Gastrocnemius medialis (tissue), 4 donors: Measurements from ENCODE around the gene CYP3A4. TPM values are rescaled to one million over a fixed set of nuclear protein-coding genes. Genes with fewer than 3 reads are reported as not detected.
"Not testable (repeated sequence)": the region's sequence is repeated elsewhere in the genome, so short reads cannot be mapped to it uniquely, and the experiment has no call there.

Experiments used
- ATAC-seq, 2 donors: fragments of 150-250 bp; one replicate each; pipeline ENCODE4 v1.9.1; 2016
- DNase-seq, 2 donors: peaks; one replicate each; pipeline ENCODE4 v3.0.0-alpha.2; 2019
- H3K27ac ChIP-seq, 4 donors: fragments of 200-600 bp; sonication (generic); 1 replicate in 1 of 4; 2 replicates in 3 of 4; pipeline ENCODE4 v1.5.1; 2016 to 2018; ENCODE audit warnings: mild to moderate bottlenecking in 2 of 4, moderate library complexity in 1 of 4
- H3K27me3 ChIP-seq, 3 donors: fragments of 200-600 bp; sonication (generic) in 2 of 3; 1 replicate in 1 of 3; 2 replicates in 2 of 3; pipeline versions ENCODE4 v1.5.1 to v1.6.0; 2016 to 2019; ENCODE audit warnings: mild to moderate bottlenecking in 1 of 3, moderate library complexity in 1 of 3
- H3K36me3 ChIP-seq, 2 donors: fragments of 200-600 bp; sonication (generic) in 1 of 2; one replicate each; pipeline ENCODE4 v1.5.1; 2017 to 2018
- H3K4me1 ChIP-seq, 2 donors: fragments of 200-600 bp; sonication (generic) in 1 of 2; one replicate each; pipeline ENCODE4 v1.5.1; 2016 to 2017; ENCODE audit warnings: mild to moderate bottlenecking in 2 of 2
- H3K4me3 ChIP-seq, 4 donors: fragments of 200-600 bp; sonication (generic) in 3 of 4; 1 replicate in 1 of 4; 2 replicates in 3 of 4; pipeline ENCODE4 v1.5.1; 2016 to 2019; ENCODE audit warnings: mild to moderate bottlenecking in 2 of 4
- H3K9me3 ChIP-seq, 3 donors: fragments of 200-600 bp; sonication (generic) in 2 of 3; 1 replicate in 1 of 3; 2 replicates in 2 of 3; pipeline ENCODE4 v1.5.1; 2016 to 2019
- POLR2A ChIP-seq, 2 donors: fragments of 450-650 bp; IDR thresholded peaks; one replicate each; pipeline ENCODE4 v1.6.1; 2017; ENCODE audit warnings: antibody characterized with exemption in 2 of 2, mild to moderate bottlenecking in 2 of 2, moderate library complexity in 2 of 2
- in situ Hi-C, 4 donors: fragments of 200-750 bp; cut with MboI; loops; one replicate each; pipeline versions ENCODE4 v1.15.0 to v1.8.0; 2017; ENCODE audit warnings: low sequenced_read_pairs in 4 of 4
- intact Hi-C: fragments of 100-400 bp; cut with DNase I; formaldehyde crosslinking; loops from one replicate; pipeline ENCODE4 v1.15.1; 2023; ENCODE audit warnings: low total_unique reads
- total RNA-seq, 4 donors: library from RNA; depleted of rRNA; stranded (reverse); fragments of >200 nt; gene quantifications; one replicate each; pipeline versions ENCODE4 v1.1.0 to v1.2.3, GENCODE V29; 2016
- TF ChIP-seq, protein P1 (sequence below), 5 experiments: fragments of 450-650 bp in 3 of 5; fragments of 200-600 bp in 2 of 5; sonication (generic) in 2 of 5; IDR thresholded peaks in 4 of 5; conservative IDR thresholded peaks in 1 of 5; 1 replicate in 4 of 5; 2 replicates in 1 of 5; pipeline ENCODE4 v1.5.1; 2016 to 2019; ENCODE audit warnings: antibody characterized with exemption in 5 of 5, mild to moderate bottlenecking in 3 of 5, moderate library complexity in 3 of 5

Gene CYP3A4
- total RNA-seq, 4 donors from 2014 or later, result 0.71 to 107 (median 2.2) TPM; not detected in 1

- TF ChIP-seq, protein P1, sequence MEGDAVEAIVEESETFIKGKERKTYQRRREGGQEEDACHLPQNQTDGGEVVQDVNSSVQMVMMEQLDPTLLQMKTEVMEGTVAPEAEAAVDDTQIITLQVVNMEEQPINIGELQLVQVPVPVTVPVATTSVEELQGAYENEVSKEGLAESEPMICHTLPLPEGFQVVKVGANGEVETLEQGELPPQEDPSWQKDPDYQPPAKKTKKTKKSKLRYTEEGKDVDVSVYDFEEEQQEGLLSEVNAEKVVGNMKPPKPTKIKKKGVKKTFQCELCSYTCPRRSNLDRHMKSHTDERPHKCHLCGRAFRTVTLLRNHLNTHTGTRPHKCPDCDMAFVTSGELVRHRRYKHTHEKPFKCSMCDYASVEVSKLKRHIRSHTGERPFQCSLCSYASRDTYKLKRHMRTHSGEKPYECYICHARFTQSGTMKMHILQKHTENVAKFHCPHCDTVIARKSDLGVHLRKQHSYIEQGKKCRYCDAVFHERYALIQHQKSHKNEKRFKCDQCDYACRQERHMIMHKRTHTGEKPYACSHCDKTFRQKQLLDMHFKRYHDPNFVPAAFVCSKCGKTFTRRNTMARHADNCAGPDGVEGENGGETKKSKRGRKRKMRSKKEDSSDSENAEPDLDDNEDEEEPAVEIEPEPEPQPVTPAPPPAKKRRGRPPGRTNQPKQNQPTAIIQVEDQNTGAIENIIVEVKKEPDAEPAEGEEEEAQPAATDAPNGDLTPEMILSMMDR (IDR thresholded peaks at IDR 0.05 in 4 of 5, conservative IDR thresholded peaks at IDR 0.05 in 1 of 5), result no peak
- no peak for TF ChIP-seq POLR2A (IDR thresholded peaks at IDR 0.05)
- no peaks in the 10 kb centered on the region for H3K36me3 ChIP-seq
- intact Hi-C loops, result no loop called here
- DNase-seq (no peak), ATAC-seq (no peak)
- no peak overlapping the region for H3K4me3 ChIP-seq
- in situ Hi-C loops, result no loop called here
- no peak overlapping the region for H3K27ac ChIP-seq
- no peaks in the 10 kb centered on the region for H3K9me3 ChIP-seq
- no peaks in the 10 kb centered on the region for H3K4me1 ChIP-seq
- no peaks in the 10 kb centered on the region for H3K27me3 ChIP-seq
These were observed 53.0 kb downstream of the CYP3A4 start for GRCh38 chr7:99730992-99731391.

GRCh38 chr7:99730238-99730810, 53.7 kb downstream of the CYP3A4 start:
- Histone ChIP-seq H3K4me3 (no peak overlapping the region), H3K36me3 (no peaks in the 10 kb centered on the region), H3K9me3 (no peaks in the 10 kb centered on the region), H3K27me3 (no peaks in the 10 kb centered on the region), H3K27ac (no peak overlapping the region), H3K4me1 (no peaks in the 10 kb centered on the region)
- in situ Hi-C loops (no loop called here), intact Hi-C loops (no loop called here)
- no peak for TF ChIP-seq POLR2A (IDR thresholded peaks at IDR 0.05)
- TF ChIP-seq, protein P1 (IDR thresholded peaks at IDR 0.05 in 4 of 5, conservative IDR thresholded peaks at IDR 0.05 in 1 of 5), result no peak
- ATAC-seq, result no peak
- no peak for DNase-seq

DNA sequence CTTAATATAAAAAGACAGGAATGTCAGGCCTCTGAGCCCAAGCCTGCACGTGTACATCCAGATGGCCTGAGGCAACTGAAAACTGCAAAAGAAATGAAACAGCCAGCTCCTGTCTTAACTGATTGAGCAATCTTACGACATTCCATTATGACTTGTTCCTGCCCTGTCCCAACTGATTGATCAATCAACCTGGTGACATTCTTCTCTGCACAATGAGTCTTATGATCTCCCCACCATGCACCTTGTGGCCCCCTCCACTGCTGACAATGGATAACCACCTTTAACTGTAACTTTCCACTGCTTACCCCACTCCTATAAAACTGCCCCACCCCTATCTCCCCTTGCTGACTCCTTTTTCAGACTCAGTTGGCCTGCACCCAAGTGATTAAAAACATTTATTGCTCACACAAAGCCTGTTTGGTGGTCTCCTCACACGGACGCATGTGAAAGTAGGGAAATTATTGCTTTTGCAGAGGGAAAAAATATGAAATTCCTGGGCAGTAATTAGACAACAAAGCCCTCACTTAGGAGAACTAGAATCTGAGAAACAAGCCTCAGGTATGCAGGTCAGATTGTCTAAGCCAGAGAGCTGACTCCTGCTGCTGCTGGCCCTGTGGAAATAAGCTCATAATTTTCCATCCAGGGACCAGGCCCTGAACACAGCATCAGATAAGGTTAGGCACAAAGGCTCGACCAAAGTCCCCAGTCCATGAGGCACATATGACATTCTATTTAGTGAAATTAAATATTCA, 54.3 kb downstream of the CYP3A4 start:
- Histone ChIP-seq H3K9me3 (no peaks in the 10 kb centered on the region), H3K4me3 (no peak overlapping the region), H3K27ac (no peak overlapping the region), H3K4me1 (no peaks in the 10 kb centered on the region), H3K36me3 (no peaks in the 10 kb centered on the region), H3K27me3 (no peaks in the 10 kb centered on the region)
- intact Hi-C loops (no loop called here), in situ Hi-C loops (no loop called here)
- DNase-seq (no peak), ATAC-seq (no peak)
- TF ChIP-seq, protein P1 (IDR thresholded peaks at IDR 0.05 in 4 of 5, conservative IDR thresholded peaks at IDR 0.05 in 1 of 5), result no peak
- TF ChIP-seq POLR2A (IDR thresholded peaks at IDR 0.05), result no peak

- Histone ChIP-seq H3K4me3 (no peak overlapping the region), H3K36me3 (no peaks in the 10 kb centered on the region), H3K9me3 (no peaks in the 10 kb centered on the region), H3K27me3 (no peaks in the 10 kb centered on the region), H3K27ac (no peak overlapping the region), H3K4me1 (no peaks in the 10 kb centered on the region)
- DNase-seq (no peak), ATAC-seq (no peak)
- no peak for TF ChIP-seq POLR2A (IDR thresholded peaks at IDR 0.05)
- TF ChIP-seq, protein P1 (IDR thresholded peaks at IDR 0.05 in 4 of 5, conservative IDR thresholded peaks at IDR 0.05 in 1 of 5), result no peak
- in situ Hi-C loops, result no loop called here
- intact Hi-C loops, result no loop called here
These were observed 55.4 kb downstream of the CYP3A4 start for GRCh38 chr7:99728615-99729014.

- ATAC-seq, H3K4me1 ChIP-seq, H3K4me3 ChIP-seq, in situ Hi-C loops, H3K9me3 ChIP-seq, H3K27ac ChIP-seq, DNase-seq, H3K27me3 ChIP-seq, intact Hi-C loops, H3K36me3 ChIP-seq: not testable (repeated sequence)
These were observed 60.8 kb downstream of the CYP3A4 start for GRCh38 chr7:99723201-99723600.
